Measurements from ENCODE around the gene ATG14.

The ATG14 gene

GRCh38 chr14:55372423-55372822 is 39.2 kb downstream of the ATG14 start:
- TF ChIP-seq CTCF (IDR thresholded peaks at IDR 0.05; ENCODE audit: insufficient read depth, low read depth, low read length, missing control alignments) = no peak
- H3K4me3 ChIP-seq (ENCODE audit: low read depth, low read length) = no peak overlapping the region
- no peak for DNase-seq (ENCODE audit: low read depth)

DNA sequence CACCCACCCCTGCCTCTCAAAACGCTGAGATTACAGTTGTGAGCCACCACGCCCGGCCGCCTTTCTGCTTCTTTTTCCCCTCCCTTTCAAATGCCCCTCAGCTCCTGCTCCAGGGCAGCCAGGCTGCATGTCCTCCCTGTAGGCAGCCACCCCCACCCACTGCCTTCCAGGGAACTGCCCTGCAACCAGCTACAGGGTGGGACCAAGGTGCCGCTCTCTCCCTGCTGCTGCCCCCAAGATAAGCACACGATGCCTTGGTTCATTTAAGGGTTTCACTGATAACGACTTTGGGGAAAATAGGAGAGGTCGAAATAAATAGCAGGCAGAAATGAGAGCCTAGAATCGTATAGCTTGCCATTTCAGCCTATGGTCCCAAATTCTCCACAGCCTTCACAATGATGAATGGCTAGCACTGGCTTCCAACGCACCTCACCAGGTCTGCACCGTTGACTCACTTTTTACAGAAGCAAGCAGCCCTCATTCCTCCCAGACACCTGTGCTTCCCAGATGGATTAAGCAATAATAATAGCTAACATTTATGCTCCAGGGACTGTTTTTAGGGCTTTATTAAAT is 40.7 kb downstream of the ATG14 start:
- H3K4me3 ChIP-seq (ENCODE audit: low read depth, low read length) = no peak overlapping the region
- DNase-seq (ENCODE audit: low read depth) = no peak
- TF ChIP-seq CTCF (IDR thresholded peaks at IDR 0.05; ENCODE audit: insufficient read depth, low read depth, low read length, missing control alignments) = no peak

DNA sequence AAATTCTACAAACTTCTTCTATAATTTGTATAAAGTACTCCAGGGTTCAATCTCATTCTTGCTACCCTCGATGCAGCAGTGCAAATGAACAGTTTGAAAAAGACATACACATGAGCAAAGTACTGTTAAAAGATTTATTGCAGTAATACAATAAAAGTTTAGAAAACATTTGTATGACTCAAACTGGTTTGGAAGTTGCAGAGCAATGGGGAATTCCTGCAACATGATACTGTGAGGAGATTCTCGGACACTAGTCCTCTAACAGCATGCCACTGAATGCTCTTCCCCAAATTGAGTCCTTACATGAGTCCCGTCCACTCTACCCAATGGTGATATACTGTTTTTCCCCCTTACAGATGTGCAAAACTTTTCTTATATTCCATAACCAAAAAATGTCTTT is 45.4 kb downstream of the ATG14 start:
- no peak overlapping the region for H3K4me3 ChIP-seq (ENCODE audit: low read depth, low read length)
- DNase-seq (ENCODE audit: low read depth) = no peak
- no peak for TF ChIP-seq CTCF (IDR thresholded peaks at IDR 0.05; ENCODE audit: insufficient read depth, low read depth, low read length, missing control alignments)

DNA sequence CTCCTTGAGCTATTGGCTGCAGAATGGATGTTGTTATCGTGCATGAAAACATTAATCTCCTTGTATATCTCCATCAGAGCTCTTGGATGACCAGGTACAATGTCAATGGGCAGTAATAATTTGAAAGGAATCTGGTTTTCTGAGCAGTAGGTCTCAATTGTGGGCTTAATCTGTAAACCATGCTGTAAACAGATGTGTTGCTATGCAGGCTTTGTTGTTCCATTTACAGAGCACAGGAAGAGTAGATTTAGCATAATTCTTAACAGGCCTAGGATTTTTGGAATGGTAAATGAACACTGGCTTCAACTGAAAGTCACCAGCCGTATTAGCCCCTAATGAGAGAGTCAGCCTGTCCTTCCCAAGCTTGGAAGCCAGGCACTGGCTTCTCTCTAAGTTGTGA is 50.4 kb downstream of the ATG14 start:
- no peak for TF ChIP-seq CTCF (IDR thresholded peaks at IDR 0.05; ENCODE audit: insufficient read depth, low read depth, low read length, missing control alignments)
- no peak overlapping the region for H3K4me3 ChIP-seq (ENCODE audit: low read depth, low read length)
- no peak for DNase-seq (ENCODE audit: low read depth)

DNA sequence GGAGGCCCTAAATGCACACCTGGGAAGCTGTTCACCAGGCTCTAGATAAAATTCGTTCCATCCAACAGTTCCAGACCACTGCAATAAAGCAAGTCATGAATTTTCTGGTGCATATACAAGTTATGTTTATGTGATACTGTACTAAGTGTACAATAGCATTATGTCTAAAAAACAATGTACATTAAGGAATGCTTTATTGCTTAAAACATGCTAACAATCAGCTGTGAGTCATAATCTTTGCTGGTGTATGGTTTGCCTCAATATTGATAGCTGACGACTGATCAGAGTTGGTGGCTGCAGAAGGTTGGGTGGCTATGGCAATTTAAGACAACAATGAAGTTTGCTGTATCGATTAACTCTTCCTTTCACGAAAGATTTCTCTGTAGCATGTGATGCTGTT is 52.3 kb downstream of the ATG14 start:
- TF ChIP-seq CTCF (IDR thresholded peaks at IDR 0.05; ENCODE audit: insufficient read depth, low read depth, low read length, missing control alignments) = no peak
- DNase-seq (ENCODE audit: low read depth) = no peak
- H3K4me3 ChIP-seq (ENCODE audit: low read depth, low read length) = no peak overlapping the region

DNA sequence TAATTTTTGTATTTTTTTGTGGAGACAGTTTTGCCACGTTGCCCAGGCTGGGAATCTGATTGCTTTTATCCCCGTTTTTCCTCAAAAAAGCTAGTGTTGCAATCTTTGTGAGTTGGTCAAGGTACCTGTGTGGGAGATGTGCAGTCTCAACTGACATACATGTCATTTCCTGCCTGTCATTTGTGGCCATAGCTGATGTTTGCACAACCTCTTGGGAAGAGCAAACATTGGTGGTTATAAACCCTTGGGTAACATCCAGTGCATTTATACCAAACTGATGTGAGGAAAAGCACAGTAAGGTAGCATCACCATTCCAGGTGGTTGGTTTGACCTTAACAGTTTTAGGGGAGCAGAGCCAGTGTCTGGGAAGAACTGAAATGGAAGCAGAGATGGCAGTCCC is 54.7 kb downstream of the ATG14 start:
- TF ChIP-seq CTCF (IDR thresholded peaks at IDR 0.05; ENCODE audit: insufficient read depth, low read depth, low read length, missing control alignments) = no peak
- H3K4me3 ChIP-seq (ENCODE audit: low read depth, low read length) = no peak overlapping the region
- no peak for DNase-seq (ENCODE audit: low read depth)

GRCh38 chr14:55355922-55356321 is 55.7 kb downstream of the ATG14 start:
- no peak overlapping the region for H3K4me3 ChIP-seq (ENCODE audit: low read depth, low read length)
- no peak for DNase-seq (ENCODE audit: low read depth)
- no peak for TF ChIP-seq CTCF (IDR thresholded peaks at IDR 0.05; ENCODE audit: insufficient read depth, low read depth, low read length, missing control alignments)
